Neural progenitor cell (in vitro differentiated cells): ENCODE results near the gene PLGRKT. TPM values are rescaled to one million over a fixed set of nuclear protein-coding genes. Genes with fewer than 3 reads are reported as not detected.
"Not testable (repeated sequence)": the region's sequence is repeated elsewhere in the genome, so short reads cannot be mapped to it uniquely, and the experiment has no call there.

ENCODE experiments used
- DNase-seq: peaks from one replicate; pipeline ENCODE4 v3.0.0-alpha.2; 2016; ENCODE audit warnings: low spot score
- H2AFZ ChIP-seq: fragments of 200-600 bp; sonication (generic); replicated peaks from 2 replicates; pipeline ENCODE4 v1.6.1; 2016; ENCODE audit warnings: antibody characterized with exemption
- H3F3A ChIP-seq: fragments of 200-600 bp; sonication (generic); 2 replicates; pipeline ENCODE4 v1.6.1; 2016; ENCODE audit warnings: antibody characterized with exemption, low read depth
- H3K27ac ChIP-seq: fragments of 200-600 bp; sonication (generic); 2 replicates; pipeline ENCODE4 v1.5.1; 2016; ENCODE audit warnings: mild to moderate bottlenecking
- H3K27me3 ChIP-seq: fragments of 200-600 bp; sonication (generic); 2 replicates; pipeline ENCODE4 v1.6.1; 2016; ENCODE audit warnings: mild to moderate bottlenecking, moderate library complexity
- H3K36me3 ChIP-seq: fragments of 200-600 bp; sonication (generic); 2 replicates; pipeline ENCODE4 v1.5.1; 2016
- H3K4me1 ChIP-seq: fragments of 200-600 bp; sonication (generic); 2 replicates; pipeline ENCODE4 v1.6.1; 2016; ENCODE audit warnings: mixed run types
- H3K4me2 ChIP-seq: fragments of 200-600 bp; sonication (generic); 2 replicates; pipeline ENCODE4 v1.6.1; 2016
- H3K4me3 ChIP-seq: fragments of 200-600 bp; sonication (generic); 2 replicates; pipeline ENCODE4 v1.5.1; 2016
- H3K79me2 ChIP-seq: fragments of 200-600 bp; sonication (generic); 2 replicates; pipeline ENCODE4 v1.6.1; 2016; ENCODE audit warnings: low read depth
- H3K9ac ChIP-seq: fragments of 200-600 bp; sonication (generic); 2 replicates; pipeline ENCODE4 v1.6.1; 2016
- H3K9me3 ChIP-seq: fragments of 200-600 bp; sonication (generic); 2 replicates; pipeline ENCODE4 v1.5.1; 2016; ENCODE audit warnings: low read depth
- H4K20me1 ChIP-seq: fragments of 200-600 bp; sonication (generic); 2 replicates; pipeline ENCODE4 v1.6.1; 2016; ENCODE audit warnings: low read depth
- H3K27ac Mint-ChIP-seq: 3 replicates; pipeline ENCODE4 v1.8.0; 2021; ENCODE audit warnings: mixed read lengths
- H3K27me3 Mint-ChIP-seq: 2 replicates; pipeline ENCODE4 v1.8.0; 2022; ENCODE audit warnings: low read depth, mild to moderate bottlenecking, inconsistent platforms, moderate library complexity, mixed read lengths; ENCODE audit not compliant: insufficient read depth
- H3K36me3 Mint-ChIP-seq: 3 replicates; pipeline ENCODE4 v1.8.0; 2021; ENCODE audit warnings: mixed read lengths
- H3K4me1 Mint-ChIP-seq: 3 replicates; pipeline ENCODE4 v1.8.0; 2021; ENCODE audit warnings: mixed read lengths
- H3K4me3 Mint-ChIP-seq: 3 replicates; pipeline ENCODE4 v1.8.0; 2021; ENCODE audit warnings: mild to moderate bottlenecking, moderate library complexity, mixed read lengths
- H3K9me3 Mint-ChIP-seq: 3 replicates; pipeline ENCODE4 v1.8.0; 2020; ENCODE audit warnings: mixed read lengths
- EZH2 ChIP-seq: fragments of 200-600 bp; sonication (generic); IDR thresholded peaks from 2 replicates; pipeline ENCODE4 v1.6.1; 2017; ENCODE audit warnings: antibody characterized with exemption, mild to moderate bottlenecking, moderate library complexity
- EZH2phosphoT487 ChIP-seq: fragments of 200-600 bp; sonication (generic); IDR thresholded peaks from 2 replicates; pipeline ENCODE4 v1.6.1; 2017; ENCODE audit warnings: antibody characterized with exemption
- total RNA-seq: library from RNA; depleted of rRNA; stranded (reverse); fragments of >200 nt; gene quantifications from 2 replicates; pipeline ENCODE4 v1.2.3, GENCODE V29; 2015; ENCODE audit warnings: low replicate concordance
- TF ChIP-seq, protein P1 (sequence below): fragments of 200-600 bp; sonication (generic); IDR thresholded peaks from 2 replicates; pipeline ENCODE4 v1.5.1; 2017; ENCODE audit warnings: antibody characterized with exemption, mild to moderate bottlenecking

PLGRKT gene
- total RNA-seq, 1 donor from 2014 or later: 37.7 TPM

DNA sequence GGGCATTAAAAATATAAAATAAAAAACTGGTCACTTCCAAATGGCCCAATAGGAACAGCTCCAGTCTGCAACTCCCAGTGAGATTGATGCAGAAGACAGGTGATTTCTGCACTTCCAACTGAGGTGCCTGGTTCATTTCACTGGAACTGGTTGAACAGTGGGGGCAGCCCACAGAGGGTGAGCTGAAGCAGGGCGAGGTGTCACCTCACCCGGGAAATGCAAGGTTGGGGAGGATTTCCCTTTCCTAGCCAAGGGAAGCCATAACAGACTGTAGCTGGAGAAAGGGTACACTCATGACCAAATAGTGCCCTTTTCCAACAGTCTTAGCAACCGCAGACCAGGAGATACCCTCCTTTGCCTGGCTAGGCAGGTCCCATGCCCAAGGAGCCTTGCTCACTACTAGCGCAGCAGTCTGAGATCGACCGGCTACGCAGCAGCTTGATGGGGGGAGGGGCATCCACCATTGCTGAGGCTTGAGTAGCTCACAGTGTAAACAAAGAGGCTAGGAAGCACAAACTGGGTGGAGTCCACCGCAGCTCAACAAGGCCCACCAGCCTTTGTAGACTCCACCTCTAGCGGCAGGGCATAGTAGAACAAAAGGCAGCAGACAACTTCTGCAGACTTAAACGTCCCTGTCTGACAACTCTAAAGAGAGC, 110.7 kb downstream of the PLGRKT start:
- Histone ChIP-seq H3K4me2 (peak overlapping the region; percentile 63), H4K20me1 (no peaks in the 10 kb centered on the region), H3K27ac (no peak overlapping the region), H3K9ac (no peak overlapping the region), H3K36me3 (no peaks in the 10 kb centered on the region), H2AFZ (peak overlapping the region; percentile 92), H3K79me2 (no peaks in the 10 kb centered on the region), H3K4me1 (peaks cover 15% of the 10 kb centered on the region), H3K4me3 (peak overlapping the region; percentile 27), H3K9me3 (no peaks in the 10 kb centered on the region), H3F3A (no peaks in the 10 kb centered on the region), H3K27me3 (no peaks in the 10 kb centered on the region)
- Mint-ChIP-seq H3K9me3 (peaks cover 5% of the 10 kb centered on the region), H3K27me3 (no peaks in the 10 kb centered on the region), H3K4me1 (no peaks in the 10 kb centered on the region), H3K36me3 (no peaks in the 10 kb centered on the region), H3K27ac (no peak overlapping the region), H3K4me3 (peak overlapping the region; percentile 35)
- TF ChIP-seq EZH2phosphoT487 (no peak), EZH2 (no peak)
- TF ChIP-seq, protein P1, sequence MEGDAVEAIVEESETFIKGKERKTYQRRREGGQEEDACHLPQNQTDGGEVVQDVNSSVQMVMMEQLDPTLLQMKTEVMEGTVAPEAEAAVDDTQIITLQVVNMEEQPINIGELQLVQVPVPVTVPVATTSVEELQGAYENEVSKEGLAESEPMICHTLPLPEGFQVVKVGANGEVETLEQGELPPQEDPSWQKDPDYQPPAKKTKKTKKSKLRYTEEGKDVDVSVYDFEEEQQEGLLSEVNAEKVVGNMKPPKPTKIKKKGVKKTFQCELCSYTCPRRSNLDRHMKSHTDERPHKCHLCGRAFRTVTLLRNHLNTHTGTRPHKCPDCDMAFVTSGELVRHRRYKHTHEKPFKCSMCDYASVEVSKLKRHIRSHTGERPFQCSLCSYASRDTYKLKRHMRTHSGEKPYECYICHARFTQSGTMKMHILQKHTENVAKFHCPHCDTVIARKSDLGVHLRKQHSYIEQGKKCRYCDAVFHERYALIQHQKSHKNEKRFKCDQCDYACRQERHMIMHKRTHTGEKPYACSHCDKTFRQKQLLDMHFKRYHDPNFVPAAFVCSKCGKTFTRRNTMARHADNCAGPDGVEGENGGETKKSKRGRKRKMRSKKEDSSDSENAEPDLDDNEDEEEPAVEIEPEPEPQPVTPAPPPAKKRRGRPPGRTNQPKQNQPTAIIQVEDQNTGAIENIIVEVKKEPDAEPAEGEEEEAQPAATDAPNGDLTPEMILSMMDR: peak; percentile 12
- peak; percentile 87 for DNase-seq

DNA sequence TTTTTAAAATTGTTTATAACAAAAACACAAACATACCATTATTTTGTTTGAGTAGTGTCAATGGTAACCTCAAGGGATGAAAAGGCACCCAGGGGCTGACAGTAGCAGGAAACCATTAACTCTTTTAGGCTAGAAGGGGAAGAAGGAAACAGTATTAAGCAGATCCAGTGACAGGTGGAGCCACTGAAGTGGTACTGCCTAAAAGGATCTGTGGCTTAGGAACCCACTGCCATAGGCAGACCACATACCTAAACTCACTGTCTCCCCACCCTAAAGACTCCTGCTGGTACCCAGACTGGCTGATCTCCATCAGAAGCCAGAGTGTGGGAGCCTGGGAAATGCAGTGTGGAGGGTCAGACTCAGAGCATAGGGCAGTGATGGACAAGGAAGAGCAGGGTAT, 111.5 kb downstream of the PLGRKT start:
- Mint-ChIP-seq H3K27ac (no peak overlapping the region), H3K9me3 (peaks cover 5% of the 10 kb centered on the region), H3K27me3 (no peaks in the 10 kb centered on the region), H3K36me3 (no peaks in the 10 kb centered on the region), H3K4me3 (no peak overlapping the region), H3K4me1 (no peaks in the 10 kb centered on the region)
- no peaks in the 10 kb centered on the region for H3K27me3 ChIP-seq
- H2AFZ ChIP-seq: no peak overlapping the region
- peaks cover 15% of the 10 kb centered on the region for H3K4me1 ChIP-seq
- no peak overlapping the region for H3K4me3 ChIP-seq
- H3K9ac ChIP-seq: no peak overlapping the region
- no peaks in the 10 kb centered on the region for H3K36me3 ChIP-seq
- no peaks in the 10 kb centered on the region for H3K79me2 ChIP-seq
- TF ChIP-seq EZH2: no peak
- no peak for TF ChIP-seq EZH2phosphoT487
- TF ChIP-seq, protein P1: no peak
- DNase-seq: no peak
- H3F3A ChIP-seq: no peaks in the 10 kb centered on the region
- no peaks in the 10 kb centered on the region for H3K9me3 ChIP-seq
- no peak overlapping the region for H3K4me2 ChIP-seq
- H4K20me1 ChIP-seq: no peaks in the 10 kb centered on the region
- H3K27ac ChIP-seq: no peak overlapping the region

DNA sequence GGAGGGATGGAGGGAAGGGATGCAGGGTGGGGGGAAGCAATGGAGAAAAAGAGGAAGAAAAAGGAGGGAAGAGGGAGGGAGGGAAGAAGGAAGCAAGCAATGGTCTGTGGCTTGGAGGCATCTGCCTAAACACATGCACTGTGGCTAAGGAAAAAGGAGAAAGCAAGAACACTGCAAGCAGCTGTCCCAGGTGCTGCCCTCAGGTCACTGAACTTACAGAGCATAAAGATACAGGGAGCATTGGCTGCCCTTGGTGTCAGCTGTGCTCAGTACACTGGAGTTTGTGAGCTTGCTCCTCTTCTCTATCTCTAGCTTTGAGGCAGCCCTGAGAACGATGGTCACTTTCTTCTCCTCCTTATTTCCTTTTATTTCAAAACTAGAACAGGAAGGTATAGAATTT, 116.1 kb downstream of the PLGRKT start:
- DNase-seq: not testable (repeated sequence)

DNA sequence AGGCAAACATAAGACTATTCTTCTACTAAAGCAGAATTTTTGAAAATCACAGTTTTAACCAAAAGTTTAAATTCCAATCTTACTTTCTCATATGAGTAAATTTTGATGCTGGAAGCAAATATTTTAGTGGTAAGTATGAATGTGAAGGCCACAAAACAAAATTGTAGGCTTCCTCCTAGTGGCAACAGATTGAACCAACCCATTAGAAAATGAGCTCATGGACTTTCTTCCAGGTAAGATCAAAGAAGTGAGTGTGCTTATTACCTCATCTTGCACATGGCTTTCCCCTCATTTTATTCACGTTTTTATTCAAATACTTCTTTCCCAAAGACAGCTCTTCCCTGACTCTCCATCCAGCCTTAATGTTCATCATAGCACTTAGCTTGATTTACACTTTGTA, 116.7 kb downstream of the PLGRKT start:
- Histone ChIP-seq H3K4me3 (no peak overlapping the region), H3K9ac (no peak overlapping the region), H3K4me1 (no peaks in the 10 kb centered on the region), H2AFZ (no peak overlapping the region), H3K79me2 (no peaks in the 10 kb centered on the region), H3K27ac (no peak overlapping the region), H3K4me2 (no peak overlapping the region), H3K36me3 (no peaks in the 10 kb centered on the region), H3K9me3 (no peaks in the 10 kb centered on the region), H4K20me1 (no peaks in the 10 kb centered on the region), H3K27me3 (no peaks in the 10 kb centered on the region), H3F3A (no peaks in the 10 kb centered on the region)
- no peak overlapping the region for H3K4me3 Mint-ChIP-seq
- H3K36me3 Mint-ChIP-seq: no peaks in the 10 kb centered on the region
- no peak for DNase-seq
- no peak overlapping the region for H3K27ac Mint-ChIP-seq
- no peaks in the 10 kb centered on the region for H3K4me1 Mint-ChIP-seq
- peaks cover 4% of the 10 kb centered on the region for H3K9me3 Mint-ChIP-seq
- TF ChIP-seq, protein P1: no peak
- TF ChIP-seq EZH2phosphoT487 (no peak), EZH2 (no peak)
- H3K27me3 Mint-ChIP-seq: no peaks in the 10 kb centered on the region

More for the DNA sequence above, 116.1 kb downstream of the PLGRKT start:
- H3K27me3 ChIP-seq, H3K36me3 Mint-ChIP-seq, H3K36me3 ChIP-seq, H2AFZ ChIP-seq, H3K27ac Mint-ChIP-seq, H3K9me3 ChIP-seq, H3K4me2 ChIP-seq, H4K20me1 ChIP-seq, H3K79me2 ChIP-seq, H3K4me3 Mint-ChIP-seq, H3K27me3 Mint-ChIP-seq, H3K4me1 ChIP-seq, H3K9ac ChIP-seq, H3F3A ChIP-seq, H3K27ac ChIP-seq, H3K4me1 Mint-ChIP-seq, H3K4me3 ChIP-seq, H3K9me3 Mint-ChIP-seq: not testable (repeated sequence)

DNA sequence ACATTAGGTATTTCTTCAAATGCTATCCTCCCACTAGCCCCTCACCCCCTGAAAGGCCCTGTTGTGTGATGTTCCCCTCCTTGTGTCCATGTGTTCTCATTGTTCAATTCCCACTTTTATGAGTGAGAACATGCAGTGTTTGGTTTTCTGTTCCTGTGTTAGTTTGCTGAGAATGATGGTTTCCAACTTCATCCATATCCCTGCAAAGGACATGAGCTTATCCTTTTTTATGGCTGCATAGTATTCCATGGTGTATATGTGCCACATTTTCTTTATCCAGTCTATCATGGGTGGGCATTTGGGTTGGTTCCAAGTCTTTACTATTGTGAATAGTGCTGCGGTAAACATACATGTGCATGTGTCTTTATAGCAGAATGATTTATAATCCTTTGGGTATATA, 121.3 kb downstream of the PLGRKT start:
- not testable (repeated sequence) for H3K36me3 Mint-ChIP-seq, H3K4me1 ChIP-seq, H3K27me3 ChIP-seq, H3K27me3 Mint-ChIP-seq, H2AFZ ChIP-seq, H3K4me3 Mint-ChIP-seq, H3K36me3 ChIP-seq, H3K4me3 ChIP-seq, H3K4me2 ChIP-seq, H4K20me1 ChIP-seq, H3K27ac Mint-ChIP-seq, H3F3A ChIP-seq, DNase-seq, H3K9me3 ChIP-seq, H3K9ac ChIP-seq, H3K27ac ChIP-seq, H3K79me2 ChIP-seq, H3K4me1 Mint-ChIP-seq
- H3K9me3 Mint-ChIP-seq: peaks cover 20% of the 10 kb centered on the region
